ENCODE measurements around the gene ZDHHC8.

Gene ZDHHC8

GRCh38 chr22:20096574-20097420, 34.8 kb upstream of the ZDHHC8 start:
- DNase-seq (ENCODE audit: low read depth), result no peak

GRCh38 chr22:20099099-20099711, 32.4 kb upstream of the ZDHHC8 start:
- no peak for DNase-seq (ENCODE audit: low read depth)

GRCh38 chr22:20101638-20102037, 30.0 kb upstream of the ZDHHC8 start:
- no peak for DNase-seq (ENCODE audit: low read depth)

GRCh38 chr22:20102203-20102780, 29.3 kb upstream of the ZDHHC8 start:
- DNase-seq (ENCODE audit: low read depth), result no peak

GRCh38 chr22:20105456-20106204, 26.0 kb upstream of the ZDHHC8 start:
- no peak for DNase-seq (ENCODE audit: low read depth)

- DNase-seq (ENCODE audit: low read depth), result no peak
Observed at GRCh38 chr22:20106205-20106848, 25.3 kb upstream of the ZDHHC8 start.

GRCh38 chr22:20106849-20107237, 24.8 kb upstream of the ZDHHC8 start:
- no peak for DNase-seq (ENCODE audit: low read depth)

GRCh38 chr22:20107471-20107901, 24.1 kb upstream of the ZDHHC8 start:
- DNase-seq (ENCODE audit: low read depth), result no peak

GRCh38 chr22:20107951-20108756, 23.4 kb upstream of the ZDHHC8 start:
- DNase-seq (ENCODE audit: low read depth), result no peak

GRCh38 chr22:20108757-20109230, 22.8 kb upstream of the ZDHHC8 start:
- no peak for DNase-seq (ENCODE audit: low read depth)

- no peak for DNase-seq (ENCODE audit: low read depth)
Observed at GRCh38 chr22:20109411-20110358, 21.9 kb upstream of the ZDHHC8 start.

- no peak for DNase-seq (ENCODE audit: low read depth)
Observed at GRCh38 chr22:20110359-20110985, 21.1 kb upstream of the ZDHHC8 start.

- no peak for DNase-seq (ENCODE audit: low read depth)
Observed at GRCh38 chr22:20111045-20111688, 20.4 kb upstream of the ZDHHC8 start.

GRCh38 chr22:20111689-20112622, 19.6 kb upstream of the ZDHHC8 start:
- DNase-seq (ENCODE audit: low read depth), result no peak

- DNase-seq (ENCODE audit: low read depth), result no peak
Observed at GRCh38 chr22:20112623-20113511, 18.7 kb upstream of the ZDHHC8 start.

- no peak for DNase-seq (ENCODE audit: low read depth)
Observed at GRCh38 chr22:20113551-20114310, 17.9 kb upstream of the ZDHHC8 start.
